Fibroblast of villous mesenchyme (primary cell): ENCODE results near the gene NLRC4. TPM values are rescaled to one million over a fixed set of nuclear protein-coding genes. Genes with fewer than 3 reads are reported as not detected.
"Not testable (repeated sequence)": the region's sequence is repeated elsewhere in the genome, so short reads cannot be mapped to it uniquely, and the experiment has no call there.

Experiments used
- DNase-seq: peaks from one replicate; pipeline ENCODE4 v3.0.0-alpha.2; 2010; ENCODE audit warnings: low read depth
- H3K4me3 ChIP-seq: 2 replicates; pipeline ENCODE4 v1.5.1; 2011; ENCODE audit warnings: low read depth, mild to moderate bottlenecking, low read length
- CTCF ChIP-seq: IDR thresholded peaks from 2 replicates; pipeline ENCODE4 v1.5.1; 2012; ENCODE audit warnings: low read depth, mild to moderate bottlenecking, low read length; ENCODE audit not compliant: insufficient read depth
- total RNA-seq: library from RNA; depleted of rRNA; stranded (reverse); fragments of >200 nt; gene quantifications from 2 replicates; pipeline ENCODE4 v1.2.3, GENCODE V29; 2012

The NLRC4 gene
- total RNA-seq, 1 donor: not detected

DNA sequence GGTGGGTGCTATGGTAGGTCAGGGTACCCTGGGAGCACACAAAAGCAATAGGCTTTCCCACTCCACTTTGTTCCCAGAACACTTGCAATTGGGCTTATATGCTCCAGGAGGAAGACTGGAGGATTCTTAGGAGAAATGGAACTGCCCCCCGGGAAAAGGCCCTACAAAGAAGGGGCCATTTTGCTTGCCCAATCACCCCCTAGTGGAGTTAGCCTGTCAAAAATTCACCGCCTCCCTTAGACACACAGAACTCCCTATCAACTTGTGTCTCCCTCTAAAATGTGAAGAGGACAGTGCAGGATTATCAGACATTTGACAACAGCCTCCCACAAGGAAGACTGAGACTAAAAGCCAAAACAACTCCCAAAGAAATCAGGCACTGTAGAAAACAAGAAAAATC is 36.5 kb downstream of the NLRC4 start:
- no peak for DNase-seq
- H3K4me3 ChIP-seq: no peak overlapping the region
- no peak for TF ChIP-seq CTCF

DNA sequence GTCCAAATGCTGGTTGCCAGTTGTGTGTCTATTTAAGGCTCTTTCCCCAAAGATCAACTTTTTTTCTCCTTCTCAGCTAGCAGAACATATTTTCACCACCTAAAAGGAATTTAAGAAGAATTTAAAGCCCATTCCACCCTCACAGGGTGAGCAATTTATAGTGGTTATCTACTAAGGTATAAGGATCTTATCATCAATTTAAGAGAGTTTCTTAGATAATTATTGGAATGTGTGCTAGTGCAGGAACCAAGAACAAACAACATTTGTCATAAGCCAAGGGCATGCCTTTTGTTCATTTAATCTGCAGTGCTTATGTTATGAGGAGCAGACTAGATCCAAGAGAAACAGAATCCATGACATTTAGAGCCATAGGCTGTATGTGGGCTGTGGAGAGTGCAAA is 37.2 kb downstream of the NLRC4 start:
- no peak for DNase-seq
- TF ChIP-seq CTCF: no peak
- no peak overlapping the region for H3K4me3 ChIP-seq

GRCh38 chr2:32222966-32223365 is 41.7 kb downstream of the NLRC4 start:
- no peak for TF ChIP-seq CTCF
- H3K4me3 ChIP-seq: no peak overlapping the region
- no peak for DNase-seq

- H3K4me3 ChIP-seq: no peak overlapping the region
- TF ChIP-seq CTCF: no peak
- no peak for DNase-seq
Observed at GRCh38 chr2:32220445-32220844, 44.2 kb downstream of the NLRC4 start.

DNA sequence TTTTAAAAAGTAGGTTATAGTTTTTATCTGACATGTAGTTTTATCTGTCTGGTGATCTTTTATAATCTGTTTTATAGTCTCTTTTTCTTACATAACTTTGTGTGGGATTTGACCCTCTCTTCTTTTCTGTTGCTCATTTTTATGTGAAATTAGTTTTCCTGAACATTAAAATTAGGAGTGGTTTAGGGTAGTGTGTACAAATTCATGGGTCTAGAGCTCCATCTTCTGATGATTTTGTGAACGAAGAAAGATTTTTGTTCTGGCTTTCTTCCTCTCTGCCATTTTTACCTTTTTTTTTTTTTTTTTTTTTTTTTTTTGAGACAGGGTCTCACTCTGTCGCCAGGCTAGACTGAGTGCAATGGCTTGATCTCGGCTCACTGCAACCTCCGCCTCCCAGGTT is 52.4 kb downstream of the NLRC4 start:
- no peak for DNase-seq
- no peak for TF ChIP-seq CTCF
- no peak overlapping the region for H3K4me3 ChIP-seq

DNA sequence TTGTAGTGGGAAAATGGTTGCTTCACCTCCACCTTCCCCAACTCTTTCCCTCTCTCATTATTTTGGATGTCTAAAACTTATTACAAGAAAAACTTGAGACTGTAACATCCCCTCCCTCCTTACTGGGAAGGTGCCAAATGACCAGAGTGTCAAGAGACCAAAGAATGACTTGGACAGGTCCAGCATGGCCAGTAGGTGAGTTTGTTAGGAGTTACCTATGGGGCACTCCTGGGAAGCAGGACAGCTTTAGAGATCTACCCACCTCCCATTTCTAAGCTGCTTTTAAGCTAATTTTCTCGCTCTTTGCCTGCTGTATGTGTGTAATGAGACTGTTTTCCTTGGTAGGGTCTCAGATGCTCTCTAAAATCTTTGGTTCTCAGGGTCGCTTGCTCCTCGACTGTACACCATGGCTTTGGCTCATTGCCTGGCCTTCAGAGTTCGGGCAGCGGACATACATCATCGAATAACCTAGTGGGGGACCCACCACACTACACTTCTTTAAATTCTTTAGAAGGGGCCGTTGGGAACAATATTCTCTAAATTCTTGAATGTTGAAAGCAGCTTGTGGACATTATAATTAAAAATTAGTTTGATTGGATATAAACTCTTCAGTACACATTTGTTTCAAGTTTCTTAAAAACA is 53.8 kb downstream of the NLRC4 start:
- DNase-seq: no peak
- no peak for TF ChIP-seq CTCF
- H3K4me3 ChIP-seq: no peak overlapping the region

DNA sequence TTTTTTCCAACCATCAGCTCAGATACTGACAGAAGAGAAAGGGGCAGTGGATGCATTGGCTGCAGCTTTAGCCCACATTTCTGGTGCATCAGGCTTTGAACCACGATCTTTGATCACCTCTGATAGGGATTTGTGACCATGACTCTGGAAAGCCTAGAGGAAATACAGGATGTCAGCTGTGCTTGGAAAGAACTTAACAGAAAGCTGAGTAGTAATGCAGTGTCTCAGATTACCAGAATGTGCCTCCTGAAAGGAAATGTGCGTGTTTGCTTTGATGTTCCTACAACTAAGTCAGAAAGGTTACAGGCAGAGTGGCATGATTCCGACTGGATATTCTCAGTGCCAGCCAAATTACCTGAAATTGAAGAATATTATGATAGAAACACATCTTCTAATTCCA is 61.3 kb downstream of the NLRC4 start:
- not testable (repeated sequence) for H3K4me3 ChIP-seq, DNase-seq
